OCI-LY3 (cell line): ENCODE measurements around the gene PER3.

Source experiments
- H2AFZ ChIP-seq: fragments of 200-600, 300-600 bp; shearing (Covaris generic); 2 replicates; pipeline ENCODE4 v1.6.0; 2014; ENCODE audit warnings: antibody characterized with exemption, low read depth, low read length
- H3K27ac ChIP-seq: fragments of 200-600, 300-600 bp; sonication (generic); 2 replicates; pipeline ENCODE4 v1.5.1; 2014; ENCODE audit warnings: mild to moderate bottlenecking, low read length, moderate library complexity, mixed read lengths
- H3K27me3 ChIP-seq: fragments of 200-600, 300-600 bp; sonication (generic); 2 replicates; pipeline ENCODE4 v1.6.1; 2014; ENCODE audit warnings: low read depth, low read length, mixed read lengths
- H3K36me3 ChIP-seq: fragments of 200-600, 300-600 bp; sonication (generic); replicated peaks from 2 replicates; pipeline ENCODE3; 2014; ENCODE audit warnings: low read depth, low read length, mixed read lengths
- H3K4me1 ChIP-seq: fragments of 300-600, 200-600 bp; sonication (generic); 2 replicates; pipeline ENCODE4 v1.6.1; 2014; ENCODE audit warnings: low read length, mixed read lengths
- H3K4me2 ChIP-seq: fragments of 200-600, 300-600 bp; sonication (generic); 2 replicates; pipeline ENCODE4 v1.6.1; 2014; ENCODE audit warnings: low read length, mixed read lengths
- H3K4me3 ChIP-seq: fragments of 300-600, 200-600 bp; sonication (generic); 2 replicates; pipeline ENCODE4 v1.5.1; 2014; ENCODE audit warnings: antibody characterized with exemption, mild to moderate bottlenecking, low read length, moderate library complexity
- H3K79me2 ChIP-seq: fragments of 300-600, 200-600 bp; shearing (Covaris generic); 2 replicates; pipeline ENCODE4 v1.6.1; 2014; ENCODE audit warnings: mild to moderate bottlenecking, low read length, mixed read lengths
- H3K9ac ChIP-seq: fragments of 300-600, 200-600 bp; shearing (Covaris generic); 2 replicates; pipeline ENCODE4 v1.6.0; 2014; ENCODE audit warnings: mild to moderate bottlenecking, low read length, moderate library complexity
- H3K9me3 ChIP-seq: fragments of 200-600, 300-600 bp; shearing (Covaris generic); 2 replicates; pipeline ENCODE4 v1.6.1; 2014; ENCODE audit warnings: low read length, mixed read lengths; ENCODE audit not compliant: insufficient read depth
- H4K20me1 ChIP-seq: fragments of 200-600, 300-600 bp; sonication (generic); 2 replicates; pipeline ENCODE4 v1.6.1; 2016; ENCODE audit warnings: low read length, mixed read lengths; ENCODE audit not compliant: insufficient read depth
- CTCF ChIP-seq: fragments of 200-600, 300-600 bp; sonication (generic); IDR thresholded peaks from 2 replicates; pipeline ENCODE4 v1.5.1; 2014; ENCODE audit warnings: antibody characterized with exemption, low read length, low read depth
- EZH2phosphoT487 ChIP-seq: fragments of 200-600 bp; shearing (Covaris generic); IDR thresholded peaks from 2 replicates; pipeline ENCODE4 v1.6.1; 2018; ENCODE audit warnings: antibody characterized with exemption, mixed run types, low read depth

Gene PER3

GRCh38 chr1:7745783-7746182 lies 38.3 kb upstream of the PER3 start:
- H3K9me3 ChIP-seq = no peaks in the 10 kb centered on the region
- TF ChIP-seq EZH2phosphoT487 (no peak), CTCF (no peak)
- no peaks in the 10 kb centered on the region for H4K20me1 ChIP-seq
- H3K4me2 ChIP-seq = no peak overlapping the region
- H3K4me1 ChIP-seq = no peaks in the 10 kb centered on the region
- no peak overlapping the region for H3K4me3 ChIP-seq
- no peaks in the 10 kb centered on the region for H3K79me2 ChIP-seq
- H3K9ac ChIP-seq = no peak overlapping the region
- H3K36me3 ChIP-seq = no peaks in the 10 kb centered on the region
- H2AFZ ChIP-seq = no peak overlapping the region
- no peaks in the 10 kb centered on the region for H3K27me3 ChIP-seq
- H3K27ac ChIP-seq = no peak overlapping the region

DNA sequence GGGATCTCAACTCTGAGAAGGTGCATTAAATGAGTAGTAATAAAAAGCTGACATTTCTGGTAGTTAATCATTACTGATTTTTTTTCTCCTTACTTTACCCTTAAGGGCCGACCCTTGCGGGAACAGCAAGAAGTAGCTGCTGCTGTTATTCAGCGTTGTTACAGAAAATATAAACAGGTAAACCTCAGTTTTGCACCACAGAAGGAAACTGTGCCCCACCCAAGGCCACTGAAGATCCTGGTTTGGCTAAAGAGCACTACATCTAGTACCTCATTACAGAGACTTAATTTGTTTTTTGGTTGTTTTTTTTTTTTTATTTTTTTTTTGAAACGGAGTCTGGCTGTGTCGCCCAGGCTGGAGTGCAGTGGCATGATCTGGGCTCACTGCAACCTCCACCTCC lies 36.5 kb upstream of the PER3 start:
- no peak overlapping the region for H3K27ac ChIP-seq
- H2AFZ ChIP-seq = no peak overlapping the region
- H3K9ac ChIP-seq = no peak overlapping the region
- no peaks in the 10 kb centered on the region for H3K79me2 ChIP-seq
- no peak overlapping the region for H3K4me3 ChIP-seq
- H3K4me1 ChIP-seq = no peaks in the 10 kb centered on the region
- no peak overlapping the region for H3K4me2 ChIP-seq
- no peaks in the 10 kb centered on the region for H3K27me3 ChIP-seq
- TF ChIP-seq CTCF (no peak), EZH2phosphoT487 (no peak)
- H3K9me3 ChIP-seq = no peaks in the 10 kb centered on the region
- H4K20me1 ChIP-seq = no peaks in the 10 kb centered on the region
- H3K36me3 ChIP-seq = no peaks in the 10 kb centered on the region

DNA sequence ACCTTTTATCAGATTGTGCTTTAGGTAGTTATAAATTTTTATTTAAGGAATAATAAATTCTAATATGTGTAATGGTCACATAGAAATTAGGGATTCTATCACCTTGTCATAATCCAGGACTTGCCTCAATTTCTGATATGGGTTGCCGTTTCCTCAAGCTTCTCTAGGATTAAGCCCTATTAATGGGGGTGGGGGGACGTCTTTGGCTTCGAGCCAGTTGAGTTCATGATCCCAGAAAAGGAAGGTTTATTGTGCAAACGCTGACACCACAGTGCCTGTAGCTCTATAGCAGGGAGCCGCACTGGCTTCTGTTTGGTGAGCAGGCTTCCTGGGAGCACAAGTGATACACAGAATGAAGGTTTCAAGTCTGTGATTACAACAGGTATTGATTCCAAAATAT lies 35.0 kb upstream of the PER3 start:
- Histone ChIP-seq H3K9me3 (no peaks in the 10 kb centered on the region), H3K27me3 (peaks cover 2% of the 10 kb centered on the region; the same call in 1 of the 2 replicates), H3K4me1 (0 out of 2 replicates have a peak, but pooled peaks cover 4% of the 10 kb centered on the region), H3K79me2 (no peaks in the 10 kb centered on the region), H2AFZ (no peak overlapping the region), H3K27ac (no peak overlapping the region), H3K9ac (no peak overlapping the region), H3K4me2 (no peak overlapping the region), H3K36me3 (no peaks in the 10 kb centered on the region), H4K20me1 (no peaks in the 10 kb centered on the region), H3K4me3 (no peak overlapping the region)
- no peak for TF ChIP-seq EZH2phosphoT487

- Histone ChIP-seq H2AFZ (no peak overlapping the region), H3K9ac (no peak overlapping the region), H3K4me2 (no peak overlapping the region), H3K27me3 (peaks cover 3% of the 10 kb centered on the region; the same call in 1 of the 2 replicates), H3K4me1 (0 out of 2 replicates have a peak, but pooled peaks cover 4% of the 10 kb centered on the region), H3K27ac (no peak overlapping the region), H3K9me3 (no peaks in the 10 kb centered on the region), H4K20me1 (no peaks in the 10 kb centered on the region), H3K79me2 (no peaks in the 10 kb centered on the region), H3K4me3 (no peak overlapping the region), H3K36me3 (no peaks in the 10 kb centered on the region)
- TF ChIP-seq CTCF (no peak), EZH2phosphoT487 (no peak)
These were observed 32.9 kb upstream of the PER3 start for GRCh38 chr1:7751174-7751573.
